ENCODE measurements around the gene RALA.
"Not testable (repeated sequence)": the region's sequence is repeated elsewhere in the genome, so short reads cannot be mapped to it uniquely, and the experiment has no call there.

The RALA gene

DNA sequence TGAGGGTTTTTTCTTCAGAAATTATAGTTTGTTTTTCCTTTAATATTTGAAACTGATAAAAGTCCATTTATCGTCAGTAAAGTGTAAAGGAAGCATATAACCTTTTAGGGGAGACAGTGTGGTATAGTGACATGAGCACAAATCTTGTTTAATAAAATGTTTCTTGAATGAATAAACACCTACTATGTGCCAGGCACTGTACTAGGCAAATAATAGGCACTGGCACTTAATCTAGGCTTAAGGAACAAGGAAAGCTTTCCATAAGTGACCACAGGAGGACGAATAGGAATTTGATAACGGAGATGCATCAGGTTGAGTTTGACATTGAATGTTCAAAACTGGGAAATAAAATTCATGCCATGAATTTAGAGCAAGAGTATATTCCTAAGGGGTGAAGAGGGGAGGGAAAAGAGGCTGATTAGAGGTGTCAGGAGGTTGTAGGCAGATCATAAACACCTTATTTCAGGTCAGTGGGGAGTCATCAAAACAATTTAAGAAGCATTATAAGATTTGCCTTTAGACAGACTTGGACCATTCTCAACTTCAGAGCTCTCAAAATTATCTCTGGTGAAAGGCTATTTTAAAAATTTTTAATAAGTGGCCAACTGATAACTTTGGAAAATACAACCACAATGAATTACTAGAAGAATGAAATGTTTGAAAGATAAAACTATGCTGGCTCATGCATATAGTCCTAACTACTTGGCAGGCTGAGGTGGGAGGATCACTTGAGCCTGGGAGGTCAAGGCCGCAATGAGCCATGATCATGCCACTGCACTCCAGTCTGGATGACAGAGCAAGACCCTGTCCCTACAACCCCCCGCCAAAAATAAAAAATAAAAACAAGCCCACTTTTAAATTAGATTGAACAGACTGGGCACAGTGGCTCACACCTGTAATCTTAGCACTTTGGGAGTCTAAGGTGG is 22.4 kb downstream of the RALA start:
- DNase-seq (ENCODE audit: low read depth in 2 of 2): no peak

- no peak for DNase-seq (ENCODE audit: low read depth in 2 of 2)
Measured at GRCh38 chr7:39647816-39648215, 24.4 kb downstream of the RALA start.

- no peak for DNase-seq (ENCODE audit: low read depth in 2 of 2)
Measured at GRCh38 chr7:39650676-39651075, 27.3 kb downstream of the RALA start.

DNA sequence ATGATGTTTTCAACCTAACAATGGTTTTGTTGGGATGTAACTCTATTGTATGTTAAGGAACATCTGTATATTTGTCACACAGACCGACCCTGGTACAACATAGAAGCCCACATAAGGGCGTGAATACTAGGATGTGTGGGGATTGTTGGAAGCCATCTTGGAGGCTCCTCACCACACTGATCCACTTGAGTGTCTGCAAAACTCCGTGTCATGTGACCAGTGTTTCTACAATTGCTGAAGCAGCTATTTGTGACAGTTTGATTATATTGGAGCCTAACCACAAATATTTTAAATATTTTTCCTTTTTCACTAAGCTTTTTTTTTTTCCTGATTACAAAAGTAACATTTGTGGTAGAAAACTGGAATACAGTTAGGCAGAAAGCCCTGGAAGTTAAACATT is 27.9 kb downstream of the RALA start:
- no peak for DNase-seq (ENCODE audit: low read depth in 2 of 2)

- DNase-seq (ENCODE audit: low read depth in 2 of 2): no peak
Measured at GRCh38 chr7:39656415-39656814, 33.0 kb downstream of the RALA start.

- DNase-seq (ENCODE audit: low read depth in 2 of 2): no peak
Measured at GRCh38 chr7:39659356-39660013, 36.1 kb downstream of the RALA start.

DNA sequence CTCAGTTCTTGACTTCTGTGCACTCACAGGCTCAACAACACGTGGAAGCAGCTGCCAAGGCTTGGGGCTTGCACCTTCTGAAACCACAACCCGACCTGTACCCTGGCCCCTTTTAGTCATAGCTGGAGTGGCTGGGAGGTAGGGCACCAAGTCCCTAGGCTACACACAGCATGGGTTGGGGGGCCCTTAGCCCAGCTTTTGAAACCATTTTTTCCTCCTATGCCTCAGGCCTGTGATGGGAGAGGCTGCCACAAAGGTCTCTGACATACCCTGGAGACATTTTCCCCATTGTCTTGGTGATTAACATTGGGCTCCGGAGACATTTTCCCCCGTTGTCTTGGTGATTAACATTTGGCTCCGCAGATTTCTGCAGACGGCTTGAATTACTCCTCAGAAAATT is 38.6 kb downstream of the RALA start:
- DNase-seq (ENCODE audit: low read depth in 2 of 2): no peak

DNA sequence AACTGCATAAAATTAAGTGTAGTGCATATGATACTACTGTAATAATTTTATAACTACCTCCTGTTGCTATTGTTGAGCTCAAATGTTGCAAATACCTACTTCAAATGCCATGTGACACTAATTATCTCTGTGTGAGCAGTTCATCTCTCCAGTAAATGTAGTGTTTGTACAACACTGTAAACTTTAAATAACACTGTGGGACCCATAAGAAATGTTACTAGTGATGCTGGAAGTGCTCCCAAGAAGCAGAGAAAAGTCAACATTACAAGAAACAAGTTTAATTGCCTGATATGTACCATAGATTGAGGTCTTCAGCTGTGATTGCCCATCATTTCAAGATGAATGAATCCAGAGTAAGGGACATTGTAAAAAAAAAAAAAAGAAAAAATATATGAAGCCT is 39.9 kb downstream of the RALA start:
- no peak for DNase-seq (ENCODE audit: low read depth in 2 of 2)

DNA sequence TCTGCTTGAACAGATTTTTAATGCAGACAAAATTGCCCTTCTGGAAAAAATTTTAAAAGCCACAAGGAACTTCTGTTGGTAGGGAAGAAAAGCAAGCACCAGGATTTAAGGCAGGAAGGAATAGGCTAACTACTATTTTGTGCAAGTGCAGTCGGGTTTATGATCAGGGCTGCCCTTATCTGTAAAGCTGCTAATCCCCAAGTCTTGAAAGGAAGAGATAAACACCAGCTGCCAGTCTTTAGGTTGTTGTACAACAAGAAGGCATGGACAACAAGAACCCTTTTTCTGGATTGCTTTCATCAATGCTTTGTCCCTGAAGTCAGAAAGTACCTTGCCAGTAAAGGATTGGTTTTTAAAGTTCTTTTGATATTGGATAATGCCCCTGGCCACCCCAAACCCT is 40.7 kb downstream of the RALA start:
- no peak for DNase-seq (ENCODE audit: low read depth in 2 of 2)

- no peak for DNase-seq (ENCODE audit: low read depth in 2 of 2)
Measured at GRCh38 chr7:39664585-39664984, 41.2 kb downstream of the RALA start.

GRCh38 chr7:39666562-39666961 is 43.2 kb downstream of the RALA start:
- DNase-seq (ENCODE audit: low read depth in 2 of 2): no peak

GRCh38 chr7:39667341-39667923 is 44.1 kb downstream of the RALA start:
- no peak for DNase-seq (ENCODE audit: low read depth in 2 of 2)

- DNase-seq (ENCODE audit: low read depth in 2 of 2): not testable (repeated sequence)
Measured at GRCh38 chr7:39668280-39668679, 44.9 kb downstream of the RALA start.

- no peak for DNase-seq (ENCODE audit: low read depth in 2 of 2)
Measured at GRCh38 chr7:39670052-39670451, 46.7 kb downstream of the RALA start.

DNA sequence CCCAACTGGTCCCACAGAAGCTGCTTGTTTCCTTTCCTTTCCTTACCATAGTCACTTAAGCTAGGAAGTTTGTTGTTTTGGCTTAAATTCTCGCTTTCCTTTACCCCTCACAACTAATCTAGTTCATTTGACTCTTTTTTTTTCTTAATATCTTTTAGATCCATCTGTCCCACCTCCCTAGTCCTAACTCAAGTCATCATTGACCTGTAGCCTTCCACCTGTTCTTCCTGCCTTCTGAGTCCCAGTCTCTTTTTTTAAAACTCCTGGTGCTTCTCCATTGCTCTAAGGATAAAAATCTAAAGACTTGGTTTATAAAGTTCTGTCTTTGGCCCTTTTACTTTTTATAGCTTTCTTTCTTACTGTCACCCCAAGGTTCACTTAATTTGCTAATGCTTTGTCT is 47.6 kb downstream of the RALA start:
- no peak for DNase-seq (ENCODE audit: low read depth in 2 of 2)

GRCh38 chr7:39672176-39672575 is 48.8 kb downstream of the RALA start:
- DNase-seq (ENCODE audit: low read depth in 2 of 2): no peak

- DNase-seq (ENCODE audit: low read depth in 2 of 2): no peak
Measured at GRCh38 chr7:39673868-39674267, 50.5 kb downstream of the RALA start.

DNA sequence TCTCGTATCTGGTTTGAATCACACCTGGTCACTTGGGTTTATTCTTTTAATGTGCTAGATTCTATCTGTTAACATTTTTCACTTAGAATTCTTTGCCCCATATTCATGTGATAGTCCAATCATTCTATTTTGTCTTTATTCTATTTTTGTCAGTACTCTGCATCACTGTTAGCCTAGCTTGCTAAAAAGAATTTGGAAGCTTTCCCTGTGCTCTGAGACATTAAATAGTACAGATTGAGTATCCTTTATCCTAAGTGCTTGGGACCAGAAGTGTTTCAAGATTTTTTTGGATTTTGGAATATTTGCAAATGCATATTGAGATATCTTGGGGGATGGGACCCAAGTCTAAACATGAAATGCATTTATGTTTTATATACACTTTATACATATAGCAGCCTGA is 51.0 kb downstream of the RALA start:
- DNase-seq (ENCODE audit: low read depth in 2 of 2): no peak

DNA sequence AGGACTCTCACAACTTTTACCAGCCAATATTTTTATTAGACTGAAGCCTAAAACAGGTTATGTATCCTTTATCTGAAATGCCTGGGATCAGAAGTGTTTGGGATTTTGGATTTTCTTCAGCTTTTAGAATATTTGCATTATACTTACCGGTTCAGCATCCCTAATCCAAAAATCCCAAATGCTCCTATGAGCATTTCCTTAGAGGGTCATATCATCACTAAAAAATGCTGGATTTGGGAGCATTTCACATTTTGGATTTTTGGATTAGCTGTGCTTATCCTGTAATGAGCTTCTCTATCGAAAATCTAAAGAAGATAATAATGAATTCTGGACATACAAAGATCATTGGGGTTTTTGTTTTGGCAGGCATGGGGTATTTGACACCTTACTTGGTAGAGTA is 53.0 kb downstream of the RALA start:
- no peak for DNase-seq (ENCODE audit: low read depth in 2 of 2)

GRCh38 chr7:39678930-39679709 is 55.7 kb downstream of the RALA start:
- DNase-seq (ENCODE audit: low read depth in 2 of 2): no peak

GRCh38 chr7:39679874-39680273 is 56.5 kb downstream of the RALA start:
- not testable (repeated sequence) for DNase-seq (ENCODE audit: low read depth in 2 of 2)

GRCh38 chr7:39681887-39682441 is 58.6 kb downstream of the RALA start:
- no peak for DNase-seq (ENCODE audit: low read depth in 2 of 2)

All from stimulated activated CD8-positive, alpha-beta memory T cell treated with anti-CD3 and anti-CD28 coated beads, Interleukin-2, amount 100 ng/mL, for 1 hour (primary cell).